DND-41 (cell line): Measurements from ENCODE around the gene RNF135.

Experiments
- ATAC-seq: fragments of 200-7000 bp; cut with Tn5 transposase; 3 replicates; pipeline ENCODE4 v1.9.1; 2021; ENCODE audit warnings: low read depth; ENCODE audit not compliant: insufficient read depth
- DNase-seq: peaks from one replicate; pipeline ENCODE4 v3.0.0-alpha.2; 2020
- H2AFZ ChIP-seq: 2 replicates; pipeline ENCODE4 v1.6.0; 2012; ENCODE audit warnings: low read depth, low read length
- H3K27ac ChIP-seq: 2 replicates; pipeline ENCODE4 v1.5.1; 2012; ENCODE audit warnings: low read length, inconsistent platforms
- H3K27me3 ChIP-seq: fragments of 200-600 bp; sonication (generic); 2 replicates; pipeline ENCODE4 v1.6.0; 2012; ENCODE audit warnings: low read length, mild to moderate bottlenecking, inconsistent platforms; ENCODE audit not compliant: insufficient read depth, poor library complexity
- H3K36me3 ChIP-seq: 2 replicates; pipeline ENCODE4 v1.5.1; 2012; ENCODE audit warnings: low read length, inconsistent platforms; ENCODE audit not compliant: insufficient read depth
- H3K4me1 ChIP-seq: 2 replicates; pipeline ENCODE4 v1.5.1; 2012; ENCODE audit warnings: mild to moderate bottlenecking, low read length; ENCODE audit not compliant: insufficient read depth
- H3K4me2 ChIP-seq: 2 replicates; pipeline ENCODE4 v1.6.0; 2012; ENCODE audit warnings: mild to moderate bottlenecking, moderate library complexity, low read length, inconsistent platforms; ENCODE audit not compliant: insufficient read depth
- H3K4me3 ChIP-seq, 2 experiments: fragments of 200-600 bp in 1 of 2; shearing (Covaris generic) in 1 of 2; 2 replicates each; pipeline ENCODE4 v1.5.1; 2012 to 2016; ENCODE audit warnings: inconsistent platforms in 2 of 2, low read length in 2 of 2, mild to moderate bottlenecking in 2 of 2, low read depth in 1 of 2, moderate library complexity in 1 of 2
- H3K79me2 ChIP-seq: 2 replicates; pipeline ENCODE4 v1.6.0; 2012; ENCODE audit warnings: low read length, inconsistent platforms; ENCODE audit not compliant: insufficient read depth
- H3K9ac ChIP-seq: 2 replicates; pipeline ENCODE4 v1.6.0; 2012; ENCODE audit warnings: low read depth, mild to moderate bottlenecking, inconsistent platforms, low read length, moderate library complexity
- H3K9me3 ChIP-seq: 2 replicates; pipeline ENCODE4 v1.5.1; 2012; ENCODE audit warnings: low read length, moderate library complexity, mild to moderate bottlenecking, inconsistent platforms; ENCODE audit not compliant: insufficient read depth, severe bottlenecking
- H4K20me1 ChIP-seq: 2 replicates; pipeline ENCODE4 v1.6.0; 2012; ENCODE audit warnings: low read length; ENCODE audit not compliant: insufficient read depth
- CTCF ChIP-seq: IDR thresholded peaks from 2 replicates; pipeline ENCODE4 v1.5.1; 2012; ENCODE audit warnings: borderline replicate concordance, low read length, moderate library complexity, mild to moderate bottlenecking; ENCODE audit not compliant: poor library complexity, severe bottlenecking; ENCODE audit errors: extremely low read depth
- EZH2 ChIP-seq: IDR thresholded peaks from 3 replicates; pipeline ENCODE4 v1.6.1; 2012; ENCODE audit warnings: borderline replicate concordance, low read depth, mild to moderate bottlenecking, moderate library complexity, low read length, inconsistent platforms; ENCODE audit not compliant: severe bottlenecking

The RNF135 gene

GRCh38 chr17:30954046-30954830 is 16.6 kb upstream of the RNF135 start:
- no peaks in the 10 kb centered on the region for H3K4me1 ChIP-seq
- no peaks in the 10 kb centered on the region for H3K9me3 ChIP-seq
- no peaks in the 10 kb centered on the region for H4K20me1 ChIP-seq
- TF ChIP-seq CTCF: no peak
- DNase-seq (no peak), ATAC-seq (no peak)
- H3K79me2 ChIP-seq: no peaks in the 10 kb centered on the region
- no peak overlapping the region; the same call in 1 of the 2 replicates for H2AFZ ChIP-seq
- H3K4me2 ChIP-seq: no peak overlapping the region
- no peaks in the 10 kb centered on the region for H3K27me3 ChIP-seq
- no peak overlapping the region for H3K9ac ChIP-seq
- no peaks in the 10 kb centered on the region for H3K36me3 ChIP-seq
- H3K27ac ChIP-seq: no peak overlapping the region
- no peak overlapping the region for H3K4me3 ChIP-seq

- Histone ChIP-seq H3K4me1 (no peaks in the 10 kb centered on the region), H2AFZ (no peak overlapping the region)
These were observed 14.0 kb upstream of the RNF135 start for GRCh38 chr17:30956764-30957374.

GRCh38 chr17:30957741-30958140 is 13.1 kb upstream of the RNF135 start:
- ATAC-seq (no peak), DNase-seq (no peak)
- no peaks in the 10 kb centered on the region for H3K27me3 ChIP-seq
- no peaks in the 10 kb centered on the region for H3K9me3 ChIP-seq
- TF ChIP-seq EZH2: no peak
- H3K79me2 ChIP-seq: no peaks in the 10 kb centered on the region
- H3K4me2 ChIP-seq: no peak overlapping the region
- no peak overlapping the region for H3K9ac ChIP-seq
- no peak overlapping the region for H3K4me3 ChIP-seq
- H2AFZ ChIP-seq: no peak overlapping the region
- no peaks in the 10 kb centered on the region for H4K20me1 ChIP-seq
- H3K36me3 ChIP-seq: no peaks in the 10 kb centered on the region
- H3K27ac ChIP-seq: no peak overlapping the region
- H3K4me1 ChIP-seq: no peaks in the 10 kb centered on the region

More at GRCh38 chr17:30956764-30957374, 14.0 kb upstream of the RNF135 start:
- Histone ChIP-seq H3K9me3 (no peaks in the 10 kb centered on the region), H3K36me3 (no peaks in the 10 kb centered on the region), H4K20me1 (no peaks in the 10 kb centered on the region), H3K4me2 (no peak overlapping the region), H3K79me2 (no peaks in the 10 kb centered on the region), H3K27ac (no peak overlapping the region), H3K4me3 (no peak overlapping the region), H3K27me3 (no peaks in the 10 kb centered on the region), H3K9ac (no peak overlapping the region)
- no peak for DNase-seq
- no peak for ATAC-seq
- TF ChIP-seq EZH2 (no peak), CTCF (no peak)

GRCh38 chr17:30958187-30958586 is 12.7 kb upstream of the RNF135 start:
- TF ChIP-seq EZH2 (no peak), CTCF (no peak)
- H3K4me3 ChIP-seq: no peak overlapping the region

More at GRCh38 chr17:30958187-30958586, 12.7 kb upstream of the RNF135 start:
- no peak for DNase-seq
- Histone ChIP-seq H3K9me3 (no peaks in the 10 kb centered on the region), H3K4me1 (no peaks in the 10 kb centered on the region), H3K27me3 (no peaks in the 10 kb centered on the region), H3K79me2 (no peaks in the 10 kb centered on the region), H3K36me3 (no peaks in the 10 kb centered on the region), H2AFZ (no peak overlapping the region), H3K27ac (no peak overlapping the region), H3K9ac (no peak overlapping the region), H4K20me1 (no peaks in the 10 kb centered on the region), H3K4me2 (no peak overlapping the region)
- ATAC-seq: no peak
